Kidney (tissue), 14 donors: ENCODE measurements around the gene BACH2. TPM values are rescaled to one million over a fixed set of nuclear protein-coding genes. Genes with fewer than 3 reads are reported as not detected.

Experiments used
- DNase-seq, 5 donors: peaks; one replicate each; pipeline ENCODE4 v3.0.0-alpha.2; 2013 to 2020
- FAIRE-seq: peaks from 2 replicates; lab custom pipeline; 2012; peaks lifted over from hg19 to GRCh38; lab: Jason Lieb, UNC
- H3K27ac ChIP-seq, 2 donors: one replicate each; pipeline ENCODE4 v1.7.0; 2013; ENCODE audit warnings: low read depth in 2 of 2, low read length in 2 of 2, inconsistent platforms in 1 of 2
- H3K27me3 ChIP-seq: one replicate; pipeline ENCODE4 v1.7.1; 2013; ENCODE audit warnings: low read length, inconsistent platforms; ENCODE audit not compliant: control insufficient read depth, insufficient read depth
- H3K36me3 ChIP-seq, 3 donors: one replicate each; pipeline versions ENCODE4 v1.7.0 to v1.7.1; 2013; ENCODE audit warnings: low read length in 3 of 3, control low read depth in 1 of 3, inconsistent platforms in 1 of 3; ENCODE audit not compliant: insufficient read depth in 3 of 3, control insufficient read depth in 2 of 3
- H3K4me1 ChIP-seq, 3 donors: one replicate each; pipeline versions ENCODE4 v1.7.0 to v1.7.1; 2013; ENCODE audit warnings: low read length in 3 of 3, inconsistent platforms in 1 of 3, low read depth in 1 of 3; ENCODE audit not compliant: control insufficient read depth in 2 of 3, insufficient read depth in 2 of 3
- H3K4me3 ChIP-seq, 3 donors: one replicate each; pipeline versions ENCODE4 v1.7.0 to v1.8.1; 2013; ENCODE audit warnings: low read length in 3 of 3, control low read depth in 1 of 3, inconsistent platforms in 1 of 3
- H3K9ac ChIP-seq, 3 donors: one replicate each; pipeline versions ENCODE4 v1.7.0 to v1.7.1; 2013; ENCODE audit warnings: low read length in 3 of 3, control low read depth in 1 of 3, inconsistent platforms in 1 of 3
- H3K9me3 ChIP-seq, 3 donors: one replicate each; pipeline versions ENCODE4 v1.7.0 to v1.7.1; 2013; ENCODE audit warnings: low read length in 3 of 3, control low read depth in 1 of 3, inconsistent platforms in 1 of 3; ENCODE audit not compliant: control insufficient read depth in 2 of 3, insufficient read depth in 1 of 3
- intact Hi-C: fragments of 100-400 bp; cut with DNase I; formaldehyde crosslinking; loops from one replicate; pipeline ENCODE4 v1.11.1; 2022
- polyA plus RNA-seq: library from polyadenylated mRNA; stranded (reverse); fragments of 350-450 nt; fragmentation: Illumina TruSeq; extraction: RNeasy Lipid Tissue Mini Kit (QIAGEN cat#74804); gene quantifications from one replicate; pipeline ENCODE4 v1.2.3, GENCODE V29; 2014; ENCODE audit warnings: low read depth, low replicate concordance; ENCODE audit not compliant: insufficient read depth
- total RNA-seq: library from RNA; stranded (reverse); fragmentation: NEBNext Ultra II Directional; extraction: Animal tissue kit (Norgen Biotek cat#: 25700); gene quantifications from one replicate; pipeline ENCODE4 v1.2.1, GENCODE V29; 2021
- TF ChIP-seq, protein P1 (sequence below): IDR thresholded peaks from 3 replicates; pipeline ENCODE4 v1.5.1; 2012; ENCODE audit warnings: mild to moderate bottlenecking, moderate library complexity, borderline replicate concordance; ENCODE audit not compliant: insufficient read depth; ENCODE audit errors: extremely low read depth
- donor health status: control.
- donor health status: control.
- donor health status: control.
- donor health status: control.
- donor health status: control.
- donor health status: DM: yes; HTN: yes; CAD: no.
- donor health status: Normal renal cell carcinoma (clear cell type).

BACH2 gene
- total and polyA plus RNA-seq, 2 donors from 2014 or later, result 0.32 to 6.9 TPM

GRCh38 chr6:89928604-89929003, 368.0 kb downstream of the BACH2 start:
- TF ChIP-seq, protein P1, sequence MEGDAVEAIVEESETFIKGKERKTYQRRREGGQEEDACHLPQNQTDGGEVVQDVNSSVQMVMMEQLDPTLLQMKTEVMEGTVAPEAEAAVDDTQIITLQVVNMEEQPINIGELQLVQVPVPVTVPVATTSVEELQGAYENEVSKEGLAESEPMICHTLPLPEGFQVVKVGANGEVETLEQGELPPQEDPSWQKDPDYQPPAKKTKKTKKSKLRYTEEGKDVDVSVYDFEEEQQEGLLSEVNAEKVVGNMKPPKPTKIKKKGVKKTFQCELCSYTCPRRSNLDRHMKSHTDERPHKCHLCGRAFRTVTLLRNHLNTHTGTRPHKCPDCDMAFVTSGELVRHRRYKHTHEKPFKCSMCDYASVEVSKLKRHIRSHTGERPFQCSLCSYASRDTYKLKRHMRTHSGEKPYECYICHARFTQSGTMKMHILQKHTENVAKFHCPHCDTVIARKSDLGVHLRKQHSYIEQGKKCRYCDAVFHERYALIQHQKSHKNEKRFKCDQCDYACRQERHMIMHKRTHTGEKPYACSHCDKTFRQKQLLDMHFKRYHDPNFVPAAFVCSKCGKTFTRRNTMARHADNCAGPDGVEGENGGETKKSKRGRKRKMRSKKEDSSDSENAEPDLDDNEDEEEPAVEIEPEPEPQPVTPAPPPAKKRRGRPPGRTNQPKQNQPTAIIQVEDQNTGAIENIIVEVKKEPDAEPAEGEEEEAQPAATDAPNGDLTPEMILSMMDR, result no peak
- Histone ChIP-seq H3K27me3 (no peaks in the 10 kb centered on the region), H3K9me3 (no peaks in the 10 kb centered on the region), H3K36me3 (no peaks in the 10 kb centered on the region), H3K4me3 (no peak overlapping the region), H3K4me1 (no peaks in the 10 kb centered on the region), H3K9ac (no peak overlapping the region), H3K27ac (no peak overlapping the region)
- intact Hi-C loops, result no loop called here
- DNase-seq (no peak), FAIRE-seq (no peak)

- DNase-seq (no peak), FAIRE-seq (no peak)
- intact Hi-C loops, result no loop called here
- no peak overlapping the region for H3K9ac ChIP-seq
- TF ChIP-seq, protein P1, result no peak
- no peaks in the 10 kb centered on the region for H3K27me3 ChIP-seq
- no peaks in the 10 kb centered on the region for H3K4me1 ChIP-seq
- no peak overlapping the region for H3K27ac ChIP-seq
- no peak overlapping the region for H3K4me3 ChIP-seq
- no peaks in the 10 kb centered on the region for H3K9me3 ChIP-seq
- H3K36me3 ChIP-seq, result no peaks in the 10 kb centered on the region
Observed at GRCh38 chr6:89927791-89928550, 368.7 kb downstream of the BACH2 start.

GRCh38 chr6:89927264-89927663, 369.4 kb downstream of the BACH2 start:
- Histone ChIP-seq H3K9me3 (no peaks in the 10 kb centered on the region), H3K36me3 (no peaks in the 10 kb centered on the region), H3K4me1 (no peaks in the 10 kb centered on the region), H3K4me3 (no peak overlapping the region), H3K27me3 (no peaks in the 10 kb centered on the region), H3K27ac (no peak overlapping the region), H3K9ac (no peak overlapping the region)
- DNase-seq, result no peak
- no peak for FAIRE-seq
- TF ChIP-seq, protein P1, result no peak
- intact Hi-C loops, result no loop called here
